Choroid plexus epithelial cell (primary cell): ENCODE data around the gene TTF2.

ENCODE experiments used
- DNase-seq: peaks from one replicate; pipeline ENCODE4 v3.0.0-alpha.2; 2010; ENCODE audit warnings: low read depth
- H3K4me3 ChIP-seq: 2 replicates; pipeline ENCODE4 v1.5.1; 2011; ENCODE audit warnings: low read depth, mild to moderate bottlenecking, control low read depth, low read length, moderate library complexity
- TF ChIP-seq, protein P1 (sequence below): conservative IDR thresholded peaks from 2 replicates; pipeline ENCODE4 v1.5.1; 2011; ENCODE audit warnings: low read depth, mild to moderate bottlenecking, control low read depth, inconsistent platforms, low read length, moderate library complexity

Gene TTF2

DNA sequence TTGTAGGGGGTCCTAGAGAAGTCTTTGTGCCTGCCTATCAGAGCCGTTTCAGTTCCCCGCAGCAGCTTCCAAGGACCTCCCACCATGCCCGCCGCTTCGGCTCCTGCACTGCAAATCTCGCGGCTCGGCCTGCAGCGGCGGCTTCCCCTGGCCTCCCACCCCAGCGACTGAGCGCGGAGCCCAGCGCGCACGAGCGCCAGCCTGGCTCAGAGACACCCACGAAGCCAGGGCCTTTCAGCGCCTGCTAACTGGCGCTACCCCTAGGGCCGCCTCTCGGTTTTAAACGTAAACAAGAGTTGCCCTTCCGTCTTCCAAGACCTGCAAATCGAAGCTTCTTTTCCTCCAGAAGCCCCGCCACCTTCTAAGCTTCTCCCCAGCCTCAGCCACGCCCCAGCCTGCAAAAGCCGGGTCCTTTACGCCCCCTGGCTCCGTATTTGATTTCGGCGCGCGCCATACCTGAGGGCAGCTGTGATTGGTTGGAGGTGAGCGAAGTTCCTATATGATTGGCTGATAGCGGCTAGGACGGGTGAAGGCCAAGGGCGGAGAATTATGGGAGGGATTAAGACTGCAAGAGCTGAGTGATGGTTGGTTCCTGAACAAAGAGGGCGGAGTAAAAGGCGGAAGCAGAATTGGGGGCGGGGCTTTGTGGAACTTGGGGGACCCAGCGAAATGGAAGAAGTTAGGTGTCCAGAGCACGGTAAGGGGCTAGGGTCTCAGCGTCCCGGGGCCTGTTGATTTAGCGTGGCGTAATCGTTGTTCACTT is at the start of gene TTF2:
TSS of gene TTF2 (plus strand) at position 649 of the 763 bp plus-strand sequence. CDS start at position 670, 21 bp downstream.
- TF ChIP-seq, protein P1, sequence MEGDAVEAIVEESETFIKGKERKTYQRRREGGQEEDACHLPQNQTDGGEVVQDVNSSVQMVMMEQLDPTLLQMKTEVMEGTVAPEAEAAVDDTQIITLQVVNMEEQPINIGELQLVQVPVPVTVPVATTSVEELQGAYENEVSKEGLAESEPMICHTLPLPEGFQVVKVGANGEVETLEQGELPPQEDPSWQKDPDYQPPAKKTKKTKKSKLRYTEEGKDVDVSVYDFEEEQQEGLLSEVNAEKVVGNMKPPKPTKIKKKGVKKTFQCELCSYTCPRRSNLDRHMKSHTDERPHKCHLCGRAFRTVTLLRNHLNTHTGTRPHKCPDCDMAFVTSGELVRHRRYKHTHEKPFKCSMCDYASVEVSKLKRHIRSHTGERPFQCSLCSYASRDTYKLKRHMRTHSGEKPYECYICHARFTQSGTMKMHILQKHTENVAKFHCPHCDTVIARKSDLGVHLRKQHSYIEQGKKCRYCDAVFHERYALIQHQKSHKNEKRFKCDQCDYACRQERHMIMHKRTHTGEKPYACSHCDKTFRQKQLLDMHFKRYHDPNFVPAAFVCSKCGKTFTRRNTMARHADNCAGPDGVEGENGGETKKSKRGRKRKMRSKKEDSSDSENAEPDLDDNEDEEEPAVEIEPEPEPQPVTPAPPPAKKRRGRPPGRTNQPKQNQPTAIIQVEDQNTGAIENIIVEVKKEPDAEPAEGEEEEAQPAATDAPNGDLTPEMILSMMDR, result peak; percentile 42
- DNase-seq, result peak; percentile 99
- H3K4me3 ChIP-seq, result peak within 1 kb of the TSS; percentile 83

DNA sequence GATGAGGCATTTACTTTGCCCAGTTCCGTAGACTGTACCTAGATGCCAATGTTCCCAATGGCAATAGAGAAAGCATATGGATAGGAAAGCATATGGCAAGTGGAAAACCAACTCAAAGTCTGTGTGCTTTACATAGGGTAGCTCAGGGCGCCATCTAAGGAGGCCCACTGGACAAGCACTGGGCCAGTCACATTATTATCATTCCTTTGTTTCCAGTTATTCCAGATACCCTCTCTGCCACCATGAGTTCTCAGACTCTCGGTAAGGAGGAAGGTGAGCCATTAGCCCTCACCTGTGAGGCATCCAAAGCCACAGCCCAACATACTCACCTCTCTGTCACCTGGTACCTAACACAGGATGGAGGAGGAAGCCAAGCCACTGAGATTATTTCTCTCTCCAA is 48.8 kb upstream of the TTF2 start:
- TF ChIP-seq, protein P1, result no peak
- H3K4me3 ChIP-seq, result no peak overlapping the region
- no peak for DNase-seq

DNA sequence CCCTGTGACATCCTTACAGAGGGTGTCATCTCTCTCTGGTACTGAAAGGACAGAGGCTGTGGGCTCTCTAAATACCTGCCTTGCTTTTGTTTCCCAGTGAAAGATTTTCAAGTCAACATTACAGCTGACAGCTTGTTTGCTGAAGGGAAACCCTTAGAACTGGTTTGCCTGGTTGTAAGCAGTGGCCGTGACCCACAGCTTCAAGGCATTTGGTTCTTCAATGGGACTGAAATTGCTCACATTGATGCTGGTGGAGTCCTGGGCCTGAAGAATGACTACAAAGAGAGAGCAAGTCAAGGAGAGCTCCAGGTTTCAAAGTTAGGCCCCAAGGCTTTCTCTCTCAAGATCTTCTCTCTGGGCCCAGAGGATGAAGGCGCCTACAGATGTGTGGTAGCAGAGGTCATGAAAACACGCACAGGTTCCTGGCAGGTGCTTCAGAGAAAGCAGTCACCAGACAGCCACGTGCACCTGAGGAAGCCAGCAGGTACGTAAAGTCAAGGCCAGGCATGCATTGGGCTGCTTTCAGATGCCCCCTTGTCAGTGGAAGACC is 46.7 kb upstream of the TTF2 start:
- DNase-seq, result no peak
- H3K4me3 ChIP-seq, result no peak overlapping the region
- TF ChIP-seq, protein P1, result no peak

DNA sequence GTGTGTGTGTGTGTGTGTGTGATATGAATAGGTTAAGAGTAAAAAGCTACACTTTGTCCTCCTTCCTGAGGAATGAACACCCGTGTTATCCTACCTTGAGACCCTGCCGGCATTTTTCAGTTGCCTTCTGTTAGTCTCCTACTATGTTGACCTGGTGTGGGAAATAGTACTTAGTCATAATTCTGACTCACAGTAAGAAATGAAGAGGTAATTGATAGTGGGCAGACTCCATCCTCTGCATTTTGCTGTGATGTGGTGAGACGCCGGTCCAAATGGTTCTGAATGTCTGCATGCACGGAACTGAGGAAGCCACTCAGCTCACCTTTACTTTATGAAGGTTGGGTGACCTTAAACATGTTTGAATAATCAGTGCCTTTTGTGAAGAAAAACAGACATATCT is 45.9 kb upstream of the TTF2 start:
- TF ChIP-seq, protein P1, result no peak
- DNase-seq, result peak; percentile 22
- no peak overlapping the region for H3K4me3 ChIP-seq

DNA sequence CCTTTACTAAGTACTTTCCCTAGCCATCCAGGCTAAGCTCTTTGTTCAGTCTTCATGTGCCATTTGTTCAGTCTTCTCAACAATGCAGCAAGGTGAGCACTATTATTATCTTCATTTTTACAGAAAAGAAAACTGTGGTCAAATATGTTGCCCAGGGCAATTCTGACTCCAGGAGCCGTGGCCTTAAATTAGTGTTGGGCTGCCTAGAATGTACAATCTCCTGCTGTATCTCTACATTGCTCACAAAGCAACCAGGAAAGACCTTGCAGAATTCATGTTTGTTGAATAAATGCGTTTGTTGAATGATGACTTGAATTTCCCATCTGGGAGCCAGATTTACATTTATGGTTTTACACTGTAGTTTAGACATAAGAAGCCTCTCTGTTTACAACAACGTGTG is 44.4 kb upstream of the TTF2 start:
- TF ChIP-seq, protein P1, result no peak
- DNase-seq, result no peak
- H3K4me3 ChIP-seq, result no peak overlapping the region

DNA sequence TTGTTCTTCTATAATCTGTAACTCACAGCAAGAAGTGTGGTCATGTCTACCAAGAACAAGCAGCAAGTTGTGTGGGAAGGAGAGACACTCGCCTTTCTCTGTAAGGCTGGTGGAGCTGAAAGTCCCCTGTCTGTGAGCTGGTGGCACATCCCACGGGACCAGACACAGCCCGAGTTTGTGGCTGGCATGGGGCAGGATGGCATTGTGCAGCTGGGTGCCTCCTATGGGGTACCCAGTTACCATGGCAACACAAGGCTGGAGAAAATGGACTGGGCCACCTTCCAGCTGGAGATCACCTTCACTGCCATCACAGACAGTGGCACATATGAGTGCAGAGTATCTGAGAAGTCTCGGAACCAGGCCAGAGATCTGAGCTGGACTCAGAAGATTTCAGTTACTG is 43.1 kb upstream of the TTF2 start:
- no peak for DNase-seq
- TF ChIP-seq, protein P1, result no peak
- no peak overlapping the region for H3K4me3 ChIP-seq

DNA sequence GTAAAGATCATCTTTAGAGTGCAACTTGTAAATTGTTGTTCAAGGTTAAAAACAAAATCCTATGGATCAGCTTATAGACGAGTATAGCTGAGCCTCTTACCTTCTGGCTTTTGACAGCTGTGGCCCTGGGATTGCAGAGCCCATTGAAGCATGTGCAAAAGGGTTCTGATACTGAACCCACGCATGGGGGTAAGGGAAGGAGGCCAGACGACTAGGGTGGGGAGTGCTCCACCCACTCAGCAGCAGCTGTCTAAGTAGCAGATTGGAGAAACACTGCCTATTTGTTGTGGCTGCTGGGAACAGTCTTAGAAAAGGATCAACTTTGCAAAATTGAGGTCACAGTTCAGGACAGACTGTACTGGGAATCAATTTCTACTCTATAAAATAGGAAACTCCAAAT is 42.5 kb upstream of the TTF2 start:
- DNase-seq, result no peak
- TF ChIP-seq, protein P1, result no peak
- H3K4me3 ChIP-seq, result no peak overlapping the region
